Measurements from ENCODE around the gene CHMP3. TPM values are rescaled to one million over a fixed set of nuclear protein-coding genes. Genes with fewer than 3 reads are reported as not detected.

Gene CHMP3
- total RNA-seq, 2 donors from 2014 or later = 64.6 to 70.0 TPM

- H3K27me3 ChIP-seq = no peaks in the 10 kb centered on the region
- no peak overlapping the region for H3K4me3 ChIP-seq
- ATAC-seq = no peak
- TF ChIP-seq POLR2A (IDR thresholded peaks at IDR 0.05) (no peak), CTCF (IDR thresholded peaks at IDR 0.05) (no peak)
- intact Hi-C loops (cut with DNase I) = no loop called here
- no peaks in the 10 kb centered on the region for H3K9me3 ChIP-seq
- H3K27ac ChIP-seq = no peak overlapping the region
- DNase-seq = no peak
- peaks cover 0 to 12% of the 10 kb centered on the region in 2 donors for H3K36me3 ChIP-seq (replicated peaks in 1 of 2; ENCODE audit: insufficient read depth in 1 of 2, low read depth in 2 of 2)
- 87 to 89% methylated on average over 4 of the region's 4 CpGs for WGBS, 2 donors
- H3K4me1 ChIP-seq = no peaks in the 10 kb centered on the region
Measured at GRCh38 chr2:86512034-86512433, 51.2 kb downstream of the CHMP3 start.

GRCh38 chr2:86510436-86510933, 52.8 kb downstream of the CHMP3 start:
- TF ChIP-seq POLR2A (IDR thresholded peaks at IDR 0.05) (no peak), CTCF (IDR thresholded peaks at IDR 0.05) (no peak)
- 91 to 98% methylated on average over 4 of the region's 4 CpGs for WGBS, 2 donors
- intact Hi-C loops (cut with DNase I) = no loop called here
- H3K27ac ChIP-seq = no peak overlapping the region
- no peaks in the 10 kb centered on the region for H3K4me1 ChIP-seq
- no peaks in the 10 kb centered on the region for H3K27me3 ChIP-seq
- ATAC-seq = no peak
- H3K4me3 ChIP-seq = no peak overlapping the region
- no peaks in the 10 kb centered on the region for H3K9me3 ChIP-seq
- DNase-seq = no peak
- peaks cover 6 to 17% of the 10 kb centered on the region in 2 donors for H3K36me3 ChIP-seq (replicated peaks in 1 of 2; ENCODE audit: insufficient read depth in 1 of 2, low read depth in 2 of 2)

GRCh38 chr2:86507600-86507999, 55.6 kb downstream of the CHMP3 start:
- WGBS, 2 donors = 91 to 98% methylated on average over 7 of the region's 7 CpGs
- Histone ChIP-seq H3K27me3 (no peaks in the 10 kb centered on the region), H3K4me1 (no peaks in the 10 kb centered on the region), H3K9me3 (no peaks in the 10 kb centered on the region), H3K27ac (no peak overlapping the region), H3K36me3 (replicated peaks in 1 of 2; ENCODE audit: insufficient read depth in 1 of 2, low read depth in 2 of 2) (peaks cover 6 to 23% of the 10 kb centered on the region in 2 donors), H3K4me3 (no peak overlapping the region)
- intact Hi-C loops (cut with DNase I) = no loop called here
- TF ChIP-seq POLR2A (IDR thresholded peaks at IDR 0.05) (no peak), CTCF (IDR thresholded peaks at IDR 0.05) (no peak)
- no peak for DNase-seq
- ATAC-seq = no peak

- Histone ChIP-seq H3K4me1 (peaks cover 3% of the 10 kb centered on the region), H3K9me3 (peaks cover 0 to 6% (median 0%) of the 10 kb centered on the region in 3 donors), H3K36me3 (replicated peaks in 1 of 2; ENCODE audit: insufficient read depth in 1 of 2, low read depth in 2 of 2) (peaks cover 8 to 25% of the 10 kb centered on the region in 2 donors), H3K27ac (no peak overlapping the region), H3K27me3 (no peaks in the 10 kb centered on the region), H3K4me3 (no peak overlapping the region)
- ATAC-seq (no peak), DNase-seq (no peak)
- intact Hi-C loops (cut with DNase I) = no loop called here
- 94 to 100% methylated on average over 2 of the region's 2 CpGs for WGBS, 2 donors
- no peak for TF ChIP-seq POLR2A (IDR thresholded peaks at IDR 0.05)
- TF ChIP-seq CTCF (IDR thresholded peaks at IDR 0.05) = no peak
Measured at GRCh38 chr2:86500325-86501083, 62.7 kb downstream of the CHMP3 start.

GRCh38 chr2:86499326-86499725, 63.9 kb downstream of the CHMP3 start:
- Histone ChIP-seq H3K9me3 (peaks cover 0 to 6% (median 0%) of the 10 kb centered on the region in 3 donors), H3K36me3 (replicated peaks in 1 of 2; ENCODE audit: insufficient read depth in 1 of 2, low read depth in 2 of 2) (peaks cover 7 to 18% of the 10 kb centered on the region in 2 donors), H3K4me1 (peaks cover 3% of the 10 kb centered on the region), H3K27me3 (no peaks in the 10 kb centered on the region), H3K27ac (no peak overlapping the region), H3K4me3 (no peak overlapping the region)
- DNase-seq = no peak
- whole genome bisulfite sequencing, 2 donors = 93 to 97% methylated on average over 6 of the region's 6 CpGs
- TF ChIP-seq POLR2A (IDR thresholded peaks at IDR 0.05) (no peak), CTCF (IDR thresholded peaks at IDR 0.05) (no peak)
- no peak for ATAC-seq
- intact Hi-C loops (cut with DNase I) = no loop called here

All from body of pancreas (tissue), 4 donors.